PFSK-1 (cell line): ENCODE measurements around the gene SHQ1.

Experiments used
- FOXP2 ChIP-seq: optimal IDR thresholded peaks from 2 replicates; pipeline ENCODE3; 2011; ENCODE audit warnings: borderline replicate concordance, control low read depth, inconsistent platforms; ENCODE audit not compliant: insufficient read depth; ENCODE audit errors: extremely low read length, extremely low read depth
- POLR2AphosphoS5 ChIP-seq: IDR thresholded peaks from 2 replicates; pipeline ENCODE4 v1.6.1; 2012; ENCODE audit warnings: low read depth, mild to moderate bottlenecking, control low read depth, low read length, moderate library complexity
- SIN3A ChIP-seq: IDR thresholded peaks from 2 replicates; pipeline ENCODE4 v1.6.1; 2012; ENCODE audit warnings: mild to moderate bottlenecking, low read length, moderate library complexity, borderline replicate concordance; ENCODE audit not compliant: insufficient read depth
- TAF1 ChIP-seq: IDR thresholded peaks from 2 replicates; pipeline ENCODE4 v1.6.1; 2012; ENCODE audit warnings: low read length, control low read depth, borderline replicate concordance; ENCODE audit not compliant: insufficient read depth
- TF ChIP-seq, protein P1 (sequence below), 2 experiments: IDR thresholded peaks; 2 replicates each; pipeline versions ENCODE4 v1.6.1 to v1.8.0; 2011 to 2012; ENCODE audit warnings: low read depth in 2 of 2, low read length in 2 of 2, control low read depth in 1 of 2, inconsistent platforms in 1 of 2, mild to moderate bottlenecking in 1 of 2, moderate library complexity in 1 of 2; ENCODE audit not compliant: insufficient read depth in 1 of 2

SHQ1 gene

DNA sequence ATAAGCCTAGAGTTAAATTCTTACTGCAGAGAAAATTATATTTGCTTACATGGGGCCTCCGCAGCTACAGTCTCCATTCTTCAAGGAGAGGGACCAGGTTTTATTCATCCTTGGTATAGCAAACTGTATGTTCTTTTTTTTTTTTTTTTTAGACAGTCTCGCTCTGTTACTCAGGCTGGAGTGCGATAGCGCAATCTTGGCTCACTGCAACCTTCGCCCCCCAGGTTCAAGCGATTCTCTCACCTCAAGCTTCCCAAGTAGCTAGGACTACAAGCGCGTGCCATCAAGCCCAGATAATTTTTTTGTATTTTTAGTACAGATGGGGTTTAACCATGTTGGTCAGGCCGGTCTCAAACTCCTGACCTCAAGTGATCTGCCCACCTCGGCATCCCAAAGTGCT lies 2.1 kb downstream of the SHQ1 start:
- no peak for TF ChIP-seq FOXP2
- no peak for TF ChIP-seq SIN3A
- no peak for TF ChIP-seq POLR2AphosphoS5
- no peak for TF ChIP-seq TAF1
- TF ChIP-seq, protein P1, sequence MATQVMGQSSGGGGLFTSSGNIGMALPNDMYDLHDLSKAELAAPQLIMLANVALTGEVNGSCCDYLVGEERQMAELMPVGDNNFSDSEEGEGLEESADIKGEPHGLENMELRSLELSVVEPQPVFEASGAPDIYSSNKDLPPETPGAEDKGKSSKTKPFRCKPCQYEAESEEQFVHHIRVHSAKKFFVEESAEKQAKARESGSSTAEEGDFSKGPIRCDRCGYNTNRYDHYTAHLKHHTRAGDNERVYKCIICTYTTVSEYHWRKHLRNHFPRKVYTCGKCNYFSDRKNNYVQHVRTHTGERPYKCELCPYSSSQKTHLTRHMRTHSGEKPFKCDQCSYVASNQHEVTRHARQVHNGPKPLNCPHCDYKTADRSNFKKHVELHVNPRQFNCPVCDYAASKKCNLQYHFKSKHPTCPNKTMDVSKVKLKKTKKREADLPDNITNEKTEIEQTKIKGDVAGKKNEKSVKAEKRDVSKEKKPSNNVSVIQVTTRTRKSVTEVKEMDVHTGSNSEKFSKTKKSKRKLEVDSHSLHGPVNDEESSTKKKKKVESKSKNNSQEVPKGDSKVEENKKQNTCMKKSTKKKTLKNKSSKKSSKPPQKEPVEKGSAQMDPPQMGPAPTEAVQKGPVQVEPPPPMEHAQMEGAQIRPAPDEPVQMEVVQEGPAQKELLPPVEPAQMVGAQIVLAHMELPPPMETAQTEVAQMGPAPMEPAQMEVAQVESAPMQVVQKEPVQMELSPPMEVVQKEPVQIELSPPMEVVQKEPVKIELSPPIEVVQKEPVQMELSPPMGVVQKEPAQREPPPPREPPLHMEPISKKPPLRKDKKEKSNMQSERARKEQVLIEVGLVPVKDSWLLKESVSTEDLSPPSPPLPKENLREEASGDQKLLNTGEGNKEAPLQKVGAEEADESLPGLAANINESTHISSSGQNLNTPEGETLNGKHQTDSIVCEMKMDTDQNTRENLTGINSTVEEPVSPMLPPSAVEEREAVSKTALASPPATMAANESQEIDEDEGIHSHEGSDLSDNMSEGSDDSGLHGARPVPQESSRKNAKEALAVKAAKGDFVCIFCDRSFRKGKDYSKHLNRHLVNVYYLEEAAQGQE (IDR thresholded peaks at IDR 0.05; ENCODE audit: insufficient read depth in 1 of 2, low read depth in 2 of 2, low read length in 2 of 2) = no peak

DNA sequence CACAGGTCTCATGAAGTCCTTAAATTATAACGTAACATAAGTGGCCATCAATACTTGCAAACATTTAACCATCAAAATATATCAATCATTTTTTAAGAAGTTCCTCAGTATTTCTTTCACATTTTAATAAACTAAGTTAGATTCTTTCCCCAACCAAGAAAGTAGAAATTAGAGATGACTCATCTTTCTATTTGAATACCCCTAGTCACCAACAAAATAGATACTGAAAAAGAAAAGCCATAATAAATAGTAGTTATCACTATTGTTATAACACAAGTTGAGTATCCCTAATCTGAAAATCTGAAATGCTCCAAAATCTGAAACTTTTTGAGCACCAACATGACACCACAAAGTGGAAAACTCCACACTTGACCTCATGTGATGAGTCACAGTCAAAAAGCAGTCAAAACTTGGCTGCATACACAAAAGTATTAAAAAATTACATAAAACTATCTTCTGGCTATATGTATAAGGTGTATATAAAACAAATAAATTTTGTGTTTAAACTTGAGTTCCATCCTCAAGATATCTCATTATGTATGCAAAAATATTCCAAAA lies 3.7 kb downstream of the SHQ1 start:
- TF ChIP-seq POLR2AphosphoS5 (no peak), FOXP2 (no peak)
- TF ChIP-seq, protein P1 (IDR thresholded peaks at IDR 0.05; ENCODE audit: insufficient read depth in 1 of 2, low read depth in 2 of 2, low read length in 2 of 2) = no peak

DNA sequence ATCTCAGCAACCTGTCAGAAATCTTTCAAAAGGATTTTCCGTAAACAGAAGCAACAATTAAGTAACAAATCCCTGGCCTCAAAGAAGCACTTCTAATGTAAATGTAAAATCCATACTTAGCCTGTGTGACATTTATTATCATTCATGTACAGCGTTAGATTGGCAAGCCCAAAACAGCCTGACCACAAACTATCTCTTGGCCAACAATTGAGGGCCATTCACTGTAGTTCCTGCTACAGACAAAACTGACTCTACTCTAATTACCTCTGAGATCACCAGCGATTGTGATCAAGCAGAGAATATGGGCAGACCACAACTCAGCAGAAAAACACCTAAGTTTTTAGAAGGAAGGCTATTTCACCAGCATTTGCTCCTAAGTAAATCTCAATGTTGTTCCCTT lies 9.2 kb downstream of the SHQ1 start:
- TF ChIP-seq, protein P1 (IDR thresholded peaks at IDR 0.05; ENCODE audit: insufficient read depth in 1 of 2, low read depth in 2 of 2, low read length in 2 of 2) = no peak
- TF ChIP-seq TAF1 = no peak
- TF ChIP-seq SIN3A = no peak
- TF ChIP-seq FOXP2 = no peak
- no peak for TF ChIP-seq POLR2AphosphoS5

DNA sequence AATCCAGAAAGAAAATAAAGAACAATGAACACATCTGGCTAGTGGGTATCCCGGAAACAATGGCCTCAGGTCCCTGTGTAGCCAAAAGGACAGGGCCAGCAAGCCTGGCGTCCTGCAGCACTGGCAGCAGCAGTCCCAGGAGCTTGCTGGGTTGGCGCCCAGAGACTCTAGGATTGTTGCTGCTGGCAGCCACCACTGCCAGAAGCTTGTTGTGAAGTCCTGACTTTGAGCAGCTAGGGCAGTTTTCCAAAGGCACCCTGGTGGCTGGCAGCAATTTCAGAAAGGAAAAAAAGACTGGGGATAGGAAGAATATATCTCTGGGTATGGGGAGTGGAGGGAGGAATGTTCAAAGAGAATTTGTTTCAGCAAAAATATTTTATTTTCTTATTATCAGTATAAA lies 11.3 kb downstream of the SHQ1 start:
- no peak for TF ChIP-seq POLR2AphosphoS5

DNA sequence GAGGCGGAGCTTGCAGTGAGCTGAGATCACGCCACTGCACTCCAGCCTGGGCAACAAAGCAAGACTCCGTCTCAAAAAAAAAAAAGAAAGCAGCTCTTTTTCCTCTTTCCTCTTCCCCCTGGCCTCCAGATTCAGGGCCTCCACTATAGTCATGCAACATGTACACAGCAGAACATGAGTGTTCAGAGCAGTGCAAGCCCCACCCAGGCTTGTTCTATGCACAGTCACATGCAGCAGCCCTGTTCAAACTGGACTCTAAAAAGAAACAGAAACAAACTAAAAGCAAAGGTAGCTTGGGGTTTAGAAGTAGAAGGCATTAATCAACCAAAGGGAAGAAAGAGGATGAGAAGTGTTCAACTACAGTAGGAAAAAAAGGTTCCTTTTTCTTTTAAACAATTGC lies 11.8 kb downstream of the SHQ1 start:
- no peak for TF ChIP-seq FOXP2

DNA sequence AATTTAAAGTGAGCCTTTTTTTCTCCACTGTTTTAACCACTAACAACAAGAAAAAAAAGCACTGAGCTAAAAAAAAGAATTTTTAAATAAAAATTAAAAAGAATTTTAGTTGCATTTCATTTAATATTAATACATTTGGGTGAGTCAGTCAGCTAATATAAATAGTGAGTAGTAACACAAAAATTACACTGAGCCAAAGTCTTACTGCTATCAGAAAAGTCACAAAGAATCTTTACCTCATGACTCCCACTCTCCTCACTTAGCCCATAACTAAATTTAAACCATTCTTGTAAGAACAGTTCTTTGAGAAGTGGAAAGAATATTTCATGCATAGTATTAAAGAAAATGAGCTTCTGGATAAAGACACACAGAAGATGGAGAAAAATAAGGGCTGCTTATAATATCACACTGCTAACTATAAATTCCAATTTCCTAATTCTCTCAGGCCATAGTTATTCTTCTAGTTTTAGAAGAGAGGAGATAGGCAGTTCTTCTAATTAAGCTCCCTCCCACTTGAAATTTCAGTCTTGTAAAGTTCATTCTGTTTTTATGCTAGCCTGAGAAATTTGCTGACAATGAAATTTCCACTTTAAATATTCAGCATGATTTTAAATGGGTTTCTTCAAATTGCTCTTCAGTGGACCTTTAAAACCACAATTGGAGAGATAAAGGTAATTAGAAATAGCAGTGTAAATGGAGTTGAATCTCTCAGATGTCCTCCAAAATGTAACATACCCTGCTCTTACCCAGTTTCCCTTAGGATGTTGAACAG lies 17.6 kb downstream of the SHQ1 start:
- TF ChIP-seq SIN3A (no peak), TAF1 (no peak), POLR2AphosphoS5 (no peak), FOXP2 (no peak)
- TF ChIP-seq, protein P1 (IDR thresholded peaks at IDR 0.05; ENCODE audit: insufficient read depth in 1 of 2, low read depth in 2 of 2, low read length in 2 of 2) = no peak
